ENCODE measurements around the gene ZC3H12D.

DNA sequence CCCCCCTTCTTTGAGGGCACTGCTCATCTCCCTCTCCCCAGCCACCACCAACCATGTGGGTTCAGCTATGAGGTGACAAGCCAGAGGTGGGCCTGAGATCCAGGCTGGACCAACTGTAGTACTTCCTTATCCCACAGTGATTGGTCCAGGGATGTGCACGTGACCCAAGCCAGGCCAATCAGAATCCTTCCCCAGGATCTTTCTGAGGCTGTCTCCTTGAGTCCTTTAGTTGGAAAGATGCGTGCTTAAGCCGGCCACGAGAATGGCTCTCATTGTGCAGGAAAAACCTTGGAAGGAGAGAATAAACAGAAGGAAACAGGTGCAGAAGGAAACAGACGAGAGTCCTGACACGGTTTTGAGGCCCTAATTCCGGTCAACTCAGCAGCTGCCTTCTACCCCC is 39.2 kb downstream of the ZC3H12D start:
- TF ChIP-seq POLR2AphosphoS5 (IDR thresholded peaks at IDR 0.05; ENCODE audit: control insufficient read depth, insufficient read depth, low read depth, low read length) (no peak), POLR3A (IDR thresholded peaks at IDR 0.05; ENCODE audit: borderline replicate concordance, extremely low read depth, insufficient read depth, insufficient read length) (no peak), MEF2A (IDR thresholded peaks at IDR 0.05; ENCODE audit: control insufficient read depth, low read depth, low read length) (no peak), BDP1 (IDR thresholded peaks at IDR 0.05; ENCODE audit: insufficient read depth, insufficient read length) (no peak), CTCF (IDR thresholded peaks at IDR 0.05 in 2 of 3, conservative IDR thresholded peaks at IDR 0.05 in 1 of 3; ENCODE audit: insufficient read depth in 2 of 3, low read depth in 1 of 3, low read length in 3 of 3) (no peak), CEBPB (tag; IDR thresholded peaks at IDR 0.05) (no peak), BHLHE40 (IDR thresholded peaks at IDR 0.05; ENCODE audit: low read length) (no peak), HDAC2 (IDR thresholded peaks at IDR 0.05) (no peak), MAFF (IDR thresholded peaks at IDR 0.05; ENCODE audit: low read length) (no peak)
- TF ChIP-seq, protein P1, sequence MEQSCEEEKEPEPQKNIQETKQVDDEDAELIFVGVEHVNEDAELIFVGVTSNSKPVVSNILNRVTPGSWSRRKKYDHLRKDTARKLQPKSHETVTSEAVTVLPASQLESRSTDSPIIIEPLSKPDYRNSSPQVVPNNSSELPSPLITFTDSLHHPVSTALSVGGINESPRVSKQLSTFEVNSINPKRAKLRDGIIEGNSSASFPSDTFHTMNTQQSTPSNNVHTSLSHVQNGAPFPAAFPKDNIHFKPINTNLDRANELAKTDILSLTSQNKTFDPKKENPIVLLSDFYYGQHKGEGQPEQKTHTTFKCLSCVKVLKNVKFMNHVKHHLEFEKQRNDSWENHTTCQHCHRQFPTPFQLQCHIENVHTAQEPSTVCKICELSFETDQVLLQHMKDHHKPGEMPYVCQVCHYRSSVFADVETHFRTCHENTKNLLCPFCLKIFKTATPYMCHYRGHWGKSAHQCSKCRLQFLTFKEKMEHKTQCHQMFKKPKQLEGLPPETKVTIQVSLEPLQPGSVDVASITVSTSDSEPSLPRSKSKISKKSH (CRISPR knock-in tag; IDR thresholded peaks at IDR 0.05), result no peak

All from K562 (cell line).